HG03045 (cell line): ENCODE measurements around the gene CTBP1.

Experiments used
- ATAC-seq: cut with Tn5 transposase; IDR thresholded peaks from one replicate; pipeline ENCODE4 v1.9.1; 2021; ENCODE audit warnings: mild to moderate bottlenecking, moderate library complexity; ENCODE audit not compliant: unreplicated experiment

CTBP1 gene

DNA sequence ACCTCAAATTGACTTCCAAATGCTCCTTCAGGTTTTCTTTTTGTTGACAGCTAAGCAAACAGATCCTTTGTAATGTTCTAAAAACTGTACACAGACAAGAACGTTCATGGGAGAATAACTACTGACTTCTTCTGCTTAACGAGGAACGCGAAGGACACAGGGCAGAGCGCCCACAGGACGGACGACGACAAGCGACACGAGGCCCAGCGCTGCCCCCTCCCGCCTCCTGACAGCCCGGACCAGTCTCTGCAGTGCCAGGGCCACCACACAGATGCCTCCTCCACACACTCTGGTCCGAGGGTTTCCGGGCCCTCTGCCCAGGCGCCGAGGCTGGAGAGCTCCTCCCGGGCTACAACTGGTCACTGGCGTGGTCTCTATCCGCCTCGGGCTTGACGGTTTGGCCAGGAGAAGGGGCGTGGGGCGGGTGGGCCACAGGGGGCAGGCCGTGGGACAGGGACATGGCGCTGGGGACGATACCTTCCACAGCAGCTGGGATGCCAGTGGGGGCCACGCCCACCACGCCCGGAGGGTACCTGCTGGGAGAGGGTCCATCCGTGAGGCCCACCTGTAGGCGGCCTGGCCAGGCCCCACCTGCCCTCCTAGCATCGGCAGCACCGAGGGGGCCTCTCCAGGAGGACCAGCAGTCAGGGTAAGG lies 36.9 kb downstream of the CTBP1 start:
- no peak for ATAC-seq

GRCh38 chr4:1211371-1211770 lies 37.6 kb downstream of the CTBP1 start:
- ATAC-seq, result no peak

DNA sequence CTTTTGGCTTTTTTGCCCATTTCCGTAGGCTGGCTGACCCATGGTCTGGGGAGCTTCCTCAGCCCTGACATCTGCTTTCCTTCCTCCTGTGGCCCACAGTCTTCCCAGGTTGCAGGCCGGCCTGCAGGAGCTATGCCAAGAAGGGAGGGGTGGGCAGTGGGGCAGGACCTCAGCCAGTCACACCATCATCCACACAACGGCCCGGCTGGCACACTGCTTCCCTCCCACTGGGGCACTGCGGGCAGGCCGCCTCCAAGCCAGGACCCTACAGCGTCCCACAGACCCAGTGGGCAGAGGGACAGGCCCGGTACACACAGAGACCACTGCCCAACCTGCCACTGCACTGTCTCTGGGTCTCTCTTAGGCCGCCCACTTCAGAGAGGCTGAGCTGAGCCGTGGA lies 38.0 kb downstream of the CTBP1 start:
- no peak for ATAC-seq

DNA sequence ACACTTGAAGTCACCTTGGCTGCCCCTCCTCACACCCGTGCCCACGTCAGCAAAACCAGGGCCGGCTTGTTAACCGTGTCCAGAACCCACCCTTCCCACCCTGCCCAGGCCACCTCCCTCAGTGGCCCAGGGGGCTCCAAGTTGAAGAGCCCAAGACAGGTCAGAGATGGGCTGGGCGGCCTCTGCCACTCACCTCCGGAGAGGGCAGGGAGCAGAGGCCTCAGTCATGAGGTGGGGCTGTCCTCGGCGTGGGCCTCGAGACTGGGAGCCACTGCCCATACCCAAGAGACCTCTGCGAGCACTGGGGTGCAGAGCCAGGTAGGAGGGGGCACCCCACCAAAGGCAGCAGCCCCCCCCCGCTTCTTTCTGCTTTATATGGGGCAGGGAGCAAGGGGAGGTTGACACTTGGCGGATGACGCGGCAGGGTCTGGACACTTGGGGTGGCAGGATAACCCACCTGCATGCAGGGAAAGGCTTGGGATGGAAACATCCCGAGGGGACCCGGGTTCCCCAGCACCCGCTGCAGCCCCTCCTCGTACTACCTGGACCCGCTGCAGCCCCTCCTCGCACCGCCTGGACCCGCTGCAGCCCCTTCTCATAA lies 38.6 kb downstream of the CTBP1 start:
- ATAC-seq, result no peak

DNA sequence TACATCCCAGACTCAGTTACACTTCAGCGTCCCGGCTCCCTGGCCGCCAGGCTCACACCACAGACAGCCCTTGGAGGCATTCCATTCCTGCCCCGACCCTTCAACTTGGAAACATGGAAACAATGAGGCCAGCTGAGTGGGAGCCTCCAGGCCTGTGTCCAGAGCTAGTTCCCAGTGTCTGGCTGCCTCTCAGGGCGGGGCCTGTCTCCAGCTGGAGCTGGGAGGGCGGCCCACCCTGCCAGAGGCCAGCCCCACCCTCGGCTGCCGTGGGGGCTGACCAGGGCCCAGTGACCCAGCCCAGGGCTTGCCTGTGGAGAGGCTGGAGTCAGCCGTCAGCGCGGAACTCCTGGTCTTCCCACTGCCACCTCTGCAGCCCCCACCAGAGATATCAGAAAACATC lies 39.1 kb downstream of the CTBP1 start:
- no peak for ATAC-seq

- no peak for ATAC-seq
Measured at GRCh38 chr4:1208970-1209704, 39.8 kb downstream of the CTBP1 start.

DNA sequence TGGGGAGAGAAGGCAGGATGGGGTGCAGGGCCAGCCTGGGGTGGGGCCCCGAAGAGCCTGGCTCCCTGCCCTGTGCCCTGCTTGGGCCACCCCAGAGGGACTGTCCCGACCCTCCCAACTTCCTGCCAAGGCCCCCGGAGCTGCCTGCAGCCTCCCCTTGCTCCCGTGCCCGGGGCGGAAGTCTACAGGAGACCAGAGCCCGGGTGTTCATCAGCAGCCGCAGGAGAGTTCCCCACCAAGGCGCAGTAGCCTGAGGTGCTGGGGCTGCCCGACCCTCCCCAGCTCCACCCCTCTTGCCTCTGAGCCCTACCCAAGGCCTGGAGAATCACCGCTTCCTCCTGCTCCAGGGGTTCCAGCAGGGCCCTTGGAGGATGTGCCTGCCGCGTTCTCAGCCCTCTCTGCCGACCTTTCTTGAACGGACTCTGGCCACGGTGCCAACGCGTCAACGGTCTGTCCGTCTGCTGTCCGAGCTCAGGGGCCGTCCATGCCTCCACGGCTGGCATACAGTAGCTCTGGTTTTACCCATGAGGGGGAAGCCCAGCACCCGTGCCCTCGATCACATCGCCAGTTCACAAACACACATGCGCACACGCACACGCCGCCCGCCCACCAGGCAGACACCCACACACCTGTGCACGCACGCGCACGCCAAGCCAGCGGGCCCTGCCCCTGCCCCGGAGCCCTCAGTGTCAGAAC lies 40.5 kb downstream of the CTBP1 start:
- no peak for ATAC-seq

GRCh38 chr4:1207603-1208265 lies 41.2 kb downstream of the CTBP1 start:
- no peak for ATAC-seq

DNA sequence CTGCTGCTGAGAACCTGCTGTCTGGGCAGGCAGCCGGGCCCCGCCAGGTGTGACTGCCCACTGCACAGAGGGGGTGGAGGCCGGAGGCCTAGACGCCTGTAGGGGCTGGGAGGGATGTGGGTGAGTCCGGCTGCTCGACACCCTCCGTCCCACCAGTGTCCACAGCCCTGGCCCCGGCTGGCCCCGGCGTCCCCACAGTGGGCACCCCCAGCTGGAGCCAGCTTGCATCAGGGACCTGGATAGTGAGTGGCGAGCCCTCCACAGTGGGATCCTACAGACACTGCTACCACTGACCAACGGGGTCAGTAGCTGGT lies 41.8 kb downstream of the CTBP1 start:
- ATAC-seq, result no peak

DNA sequence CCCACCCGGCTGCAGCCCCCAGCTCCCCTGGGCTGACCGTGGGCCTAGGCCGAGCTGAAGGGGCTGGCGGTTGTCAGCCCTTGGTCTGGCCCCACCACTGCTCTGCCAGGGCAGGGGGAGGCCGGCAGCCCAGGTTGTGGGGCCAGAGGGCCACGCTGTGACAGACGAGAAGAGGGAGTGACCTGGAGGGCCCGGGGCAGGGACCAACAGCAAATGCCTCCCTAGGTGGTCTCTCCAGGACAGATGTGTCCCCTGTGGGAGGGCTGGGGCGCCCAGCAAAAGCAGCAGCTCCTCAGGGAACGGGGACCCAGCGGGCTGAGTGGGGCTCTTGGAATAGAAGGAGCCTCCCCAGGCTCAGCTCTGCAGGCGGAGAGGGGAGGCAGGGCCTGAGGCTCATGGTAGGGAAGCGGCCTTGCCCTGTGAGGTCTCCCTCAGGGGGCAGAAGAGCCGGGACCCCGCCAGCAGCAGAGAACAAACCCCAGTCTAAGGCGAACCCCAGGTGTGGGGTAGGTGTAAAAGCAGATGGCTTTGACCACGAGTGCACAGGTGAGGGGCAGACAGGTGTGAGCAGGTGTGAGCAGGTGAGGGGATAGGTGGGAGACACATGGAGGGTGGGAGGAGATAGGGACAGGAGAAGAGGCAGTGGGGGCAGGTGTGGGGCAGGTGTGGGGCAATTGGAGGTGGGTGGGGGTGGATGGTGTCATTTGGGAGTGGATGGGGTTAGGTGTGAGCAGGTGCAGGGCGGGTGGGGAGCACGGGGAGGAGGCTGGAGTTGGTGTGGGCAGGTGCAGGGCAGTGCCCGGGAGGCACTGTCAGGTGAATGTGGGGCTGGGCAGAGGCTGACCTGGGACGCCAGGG lies 42.4 kb downstream of the CTBP1 start:
- no peak for ATAC-seq

DNA sequence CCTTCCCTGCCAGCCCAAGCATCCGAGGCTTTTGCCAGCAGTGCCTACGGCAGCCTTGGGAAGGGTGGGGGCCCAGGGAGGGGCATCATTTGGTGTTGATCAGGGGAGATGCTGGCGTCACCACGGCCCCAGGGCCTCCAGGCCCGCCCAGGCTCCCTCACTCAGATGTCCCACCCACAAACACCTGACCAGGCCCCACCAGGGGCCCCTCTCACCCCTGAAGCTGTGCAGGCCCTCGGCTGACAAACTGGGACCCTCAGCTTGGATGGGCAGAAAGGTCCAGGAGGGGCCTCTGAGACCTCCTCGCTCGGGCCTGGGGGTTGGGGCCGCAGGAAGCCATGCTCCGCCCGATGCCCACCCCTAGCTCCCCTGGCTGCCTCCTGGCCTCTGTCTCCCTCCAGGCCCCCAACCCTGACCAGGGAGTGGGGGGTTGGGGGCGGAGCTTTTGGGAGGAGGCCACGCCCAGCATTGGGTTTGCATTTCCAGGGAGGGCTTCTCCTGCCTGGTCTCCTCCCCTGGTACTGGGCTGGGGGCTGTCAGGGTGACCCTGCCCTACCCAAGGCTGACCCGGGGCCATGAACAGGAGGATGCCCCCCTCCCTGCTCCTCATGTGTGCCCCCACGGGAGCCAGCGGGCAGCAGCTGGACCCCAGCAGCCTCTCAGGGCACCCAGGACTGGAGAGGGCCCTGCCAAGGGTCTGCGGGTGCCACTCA lies 43.2 kb downstream of the CTBP1 start:
- no peak for ATAC-seq

DNA sequence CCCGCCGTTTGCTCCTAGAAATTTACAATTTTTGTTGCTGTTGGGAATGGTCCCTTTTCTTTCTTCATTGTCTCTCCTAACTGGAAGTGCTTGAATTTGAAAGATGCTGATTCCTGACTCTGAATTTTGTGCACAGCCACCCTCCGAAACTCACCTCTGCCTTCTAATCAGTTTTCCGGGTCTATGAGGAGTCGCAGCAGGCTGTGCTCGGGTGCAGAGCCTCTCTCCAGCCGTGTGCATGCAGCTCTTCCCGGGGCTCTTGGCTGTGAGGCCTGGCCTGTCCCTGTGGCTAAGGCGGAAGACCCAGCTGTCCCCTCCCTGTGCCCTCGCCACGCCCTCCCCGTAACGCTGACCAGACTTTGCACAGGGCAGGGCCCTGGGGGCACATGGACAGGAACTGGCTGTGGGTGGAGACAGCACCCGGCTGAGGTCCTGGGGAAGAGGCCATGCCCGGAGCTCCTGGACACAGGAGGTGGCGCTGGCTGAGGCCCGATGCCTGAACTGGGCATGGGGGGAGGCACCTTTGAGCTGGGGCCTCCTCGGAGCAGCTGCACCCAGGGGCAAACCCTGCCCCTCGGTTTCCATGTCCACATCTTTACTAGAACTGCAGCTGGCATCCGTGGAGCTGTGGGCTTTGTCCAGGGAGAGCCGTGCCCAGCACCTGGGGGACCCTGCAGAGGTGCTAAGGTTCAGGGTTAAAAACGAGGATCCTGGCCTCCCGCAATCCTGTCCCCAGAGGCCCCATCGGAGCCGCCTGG lies 43.9 kb downstream of the CTBP1 start:
- no peak for ATAC-seq

DNA sequence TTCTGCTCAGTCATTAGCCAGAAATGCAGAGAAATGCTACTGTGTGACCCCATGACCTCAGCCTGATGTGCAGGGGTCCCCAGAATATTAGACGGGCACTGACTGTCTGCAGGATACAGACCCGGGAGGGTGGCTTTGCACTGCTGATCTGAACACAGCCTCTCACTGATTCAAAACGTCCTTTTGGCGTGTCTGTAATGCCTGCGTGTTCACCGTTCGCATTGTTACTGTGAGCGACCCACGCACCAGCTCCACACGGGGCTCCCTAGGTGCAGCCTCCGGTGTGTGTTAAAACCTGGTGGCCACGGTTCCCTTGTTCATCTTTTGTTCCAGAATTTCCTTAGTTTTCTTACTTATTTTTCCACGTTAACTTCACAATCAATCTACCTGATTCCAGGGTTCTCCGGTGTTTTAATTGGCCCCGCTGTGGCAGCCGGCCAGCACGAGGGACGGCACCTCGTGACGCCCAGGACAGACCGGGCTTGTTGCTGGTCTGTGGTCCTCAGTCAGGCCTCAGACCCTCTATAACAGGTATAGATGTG lies 44.6 kb downstream of the CTBP1 start:
- ATAC-seq, result no peak

- no peak for ATAC-seq
Measured at GRCh38 chr4:1203026-1203616, 45.8 kb downstream of the CTBP1 start.

DNA sequence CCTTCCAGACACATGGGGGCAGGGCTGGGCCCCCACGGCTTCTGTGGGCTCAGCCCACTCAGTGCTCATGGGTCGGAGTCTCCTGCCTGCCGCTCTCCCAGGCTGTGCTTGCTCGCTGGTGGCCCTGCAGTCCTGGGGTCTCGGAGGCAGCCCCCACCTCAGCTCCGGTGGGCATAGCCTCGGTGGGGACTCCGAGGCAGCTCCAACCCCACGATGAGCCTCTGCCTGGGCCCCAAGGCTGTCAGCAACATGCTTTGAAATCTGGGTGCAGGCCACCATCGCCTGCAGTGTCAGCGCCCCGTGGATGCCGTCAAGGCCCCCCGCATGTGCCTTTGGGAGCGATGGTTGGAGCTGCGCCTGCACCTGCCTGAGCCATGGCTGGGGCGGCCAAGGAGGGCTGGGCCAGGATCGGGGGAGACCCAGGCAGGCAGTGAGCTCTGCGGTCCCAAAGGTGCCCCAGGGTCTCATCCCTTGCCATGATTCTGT lies 46.4 kb downstream of the CTBP1 start:
- ATAC-seq, result no peak

GRCh38 chr4:1201851-1202525 lies 46.9 kb downstream of the CTBP1 start:
- no peak for ATAC-seq

GRCh38 chr4:1200425-1201035 lies 48.4 kb downstream of the CTBP1 start:
- no peak for ATAC-seq
